Activated CD4-positive, CD25-positive, alpha-beta regulatory T cell treated with anti-CD3 and anti-CD28 coated beads, Interleukin-2, amount 50 U/mL, for 16 hours (primary cell): ENCODE measurements around the gene PHACTR4.
"Not testable (repeated sequence)": the region's sequence is repeated elsewhere in the genome, so short reads cannot be mapped to it uniquely, and the experiment has no call there.

Source experiments
- DNase-seq: peaks from one replicate; pipeline ENCODE4 v3.0.0-alpha.2; 2020; ENCODE audit warnings: low read depth, low spot score

The PHACTR4 gene

DNA sequence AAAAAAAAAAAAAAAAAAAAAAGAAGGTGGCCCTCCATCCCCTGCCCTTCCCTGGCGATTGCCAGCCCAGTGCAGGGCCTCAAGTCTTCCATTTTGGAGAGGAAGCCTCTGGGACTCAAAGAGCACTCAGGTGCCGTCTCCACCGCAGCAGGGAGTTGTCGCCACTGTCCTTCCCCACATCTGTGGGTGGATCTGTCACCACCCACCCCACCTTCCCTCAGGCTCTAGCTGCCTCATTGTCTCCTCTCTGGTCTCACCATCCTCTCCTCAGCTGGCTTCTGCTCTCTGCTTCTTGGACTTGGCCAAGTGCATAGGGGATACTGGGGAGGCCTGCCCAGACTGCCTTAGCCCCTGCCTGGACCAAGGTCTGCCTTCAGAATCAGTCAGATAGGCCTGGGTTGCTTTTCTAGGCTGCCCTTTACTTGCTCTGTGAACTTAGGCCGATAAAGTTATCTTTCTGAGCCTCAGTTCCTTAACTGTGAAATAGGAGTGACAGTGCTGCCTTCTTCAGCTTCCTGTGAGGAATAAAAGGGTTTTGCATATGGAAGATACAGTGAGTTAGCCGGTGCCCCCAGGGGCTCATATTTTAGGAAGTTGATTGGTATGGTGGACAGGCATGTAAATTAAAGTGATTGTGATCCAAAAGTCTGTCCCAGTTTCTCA is 152.1 kb downstream of the PHACTR4 start:
- no peak for DNase-seq

- DNase-seq, result not testable (repeated sequence)
These were observed 153.0 kb downstream of the PHACTR4 start for GRCh38 chr1:28522537-28522936.

- not testable (repeated sequence) for DNase-seq
These were observed 155.6 kb downstream of the PHACTR4 start for GRCh38 chr1:28525002-28525642.

DNA sequence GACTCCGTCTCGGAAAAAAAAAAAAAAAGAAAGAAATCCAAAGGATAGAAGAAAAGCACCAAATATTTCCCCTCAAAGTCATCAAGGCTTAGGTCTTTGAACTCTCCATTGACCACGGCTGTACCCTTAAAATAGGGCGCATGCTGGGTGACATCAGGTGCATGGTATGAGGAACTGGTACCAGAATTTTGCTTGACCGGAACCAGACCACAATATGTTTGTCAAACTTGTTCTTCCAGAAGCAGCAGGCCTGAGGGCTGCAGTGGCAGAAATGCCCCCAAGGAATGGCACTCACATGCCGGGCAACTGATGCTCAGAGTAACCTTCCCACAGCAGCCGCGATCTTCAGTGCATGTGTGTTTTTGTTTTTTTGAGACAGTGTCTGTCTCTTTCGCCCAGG is 157.3 kb downstream of the PHACTR4 start:
- no peak for DNase-seq

- no peak for DNase-seq
These were observed 160.9 kb downstream of the PHACTR4 start for GRCh38 chr1:28530456-28530855.

GRCh38 chr1:28534671-28535070 is 165.1 kb downstream of the PHACTR4 start:
- DNase-seq, result no peak

- no peak for DNase-seq
These were observed 165.6 kb downstream of the PHACTR4 start for GRCh38 chr1:28535180-28535579.

DNA sequence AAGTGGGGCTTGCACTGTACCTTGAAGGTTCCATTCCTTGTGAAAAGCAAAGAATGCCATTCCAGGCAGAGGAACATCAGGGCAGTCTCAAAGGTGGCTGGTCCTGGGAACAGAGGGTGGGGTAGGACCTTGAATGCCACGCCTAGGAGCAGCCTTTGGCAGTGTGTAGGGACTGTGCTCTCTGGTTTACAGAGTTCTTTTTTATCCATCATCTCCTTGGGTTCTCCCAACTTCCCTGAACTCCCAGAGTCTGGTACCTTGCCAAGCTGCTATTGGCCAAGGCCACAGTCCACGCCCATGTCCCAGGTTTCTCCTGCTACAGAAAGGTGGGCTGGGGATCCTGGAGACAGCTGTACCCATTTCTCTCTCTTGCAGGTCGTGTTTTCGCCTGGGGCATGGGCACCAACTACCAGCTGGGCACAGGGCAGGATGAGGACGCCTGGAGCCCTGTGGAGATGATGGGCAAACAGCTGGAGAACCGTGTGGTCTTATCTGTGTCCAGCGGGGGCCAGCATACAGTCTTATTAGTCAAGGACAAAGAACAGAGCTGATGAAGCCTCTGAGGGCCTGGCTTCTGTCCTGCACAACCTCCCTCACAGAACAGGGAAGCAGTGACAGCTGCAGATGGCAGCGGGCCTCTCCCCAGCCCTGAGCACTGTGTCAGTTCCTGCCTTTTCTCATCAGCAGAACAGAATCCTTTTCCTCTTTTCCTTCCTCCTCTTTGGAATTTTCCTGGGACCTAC is 168.1 kb downstream of the PHACTR4 start:
- no peak for DNase-seq

- no peak for DNase-seq
These were observed 168.7 kb downstream of the PHACTR4 start for GRCh38 chr1:28538286-28538685.

DNA sequence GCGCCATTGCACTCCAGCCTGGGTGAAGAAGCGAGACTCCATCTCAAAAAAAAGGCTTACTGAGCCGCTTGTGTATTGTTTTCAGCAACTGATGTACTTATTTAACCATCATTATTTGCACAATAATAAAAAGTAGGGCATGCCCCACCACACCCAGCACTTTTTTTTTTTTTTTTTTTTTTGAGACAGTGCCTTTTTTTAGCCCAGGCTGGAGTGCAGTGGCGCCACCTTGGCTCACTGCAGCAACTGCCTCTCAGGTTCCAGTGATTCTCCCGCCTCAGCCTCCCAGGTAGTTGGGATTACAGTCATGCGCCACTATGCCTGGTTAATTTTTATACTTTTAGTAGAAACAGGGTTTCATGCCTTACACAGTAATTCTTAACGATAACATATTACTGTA is 171.1 kb downstream of the PHACTR4 start:
- DNase-seq, result no peak

GRCh38 chr1:28541414-28542015 is 172.0 kb downstream of the PHACTR4 start:
- DNase-seq, result not testable (repeated sequence)

DNA sequence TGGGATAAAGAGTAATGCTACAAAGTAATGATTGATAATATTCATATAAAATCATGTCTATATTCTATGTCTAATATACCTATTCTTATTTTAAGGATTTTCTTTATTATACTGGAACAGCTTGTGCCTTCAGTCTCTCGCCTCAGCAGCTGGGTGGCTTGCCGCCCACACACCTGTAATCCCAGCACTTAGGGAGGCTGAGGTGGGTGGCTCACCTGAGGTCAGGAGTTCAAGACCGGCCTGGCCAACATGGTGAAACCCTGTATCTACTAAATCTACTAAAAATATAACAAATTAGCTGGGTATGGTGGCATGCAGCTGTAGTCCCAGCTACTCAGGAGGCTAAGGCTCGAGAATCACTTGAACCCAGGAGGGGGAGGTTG is 175.7 kb downstream of the PHACTR4 start:
- DNase-seq, result no peak

GRCh38 chr1:28548318-28548717 is 178.8 kb downstream of the PHACTR4 start:
- no peak for DNase-seq
